ENCODE measurements around the gene SPEF2.

SPEF2 gene

GRCh38 chr5:35785601-35786085, 168.0 kb downstream of the SPEF2 start:
- no peak for DNase-seq

- DNase-seq: no peak
Observed at GRCh38 chr5:35788724-35789123, 171.1 kb downstream of the SPEF2 start.

GRCh38 chr5:35789732-35790456, 172.2 kb downstream of the SPEF2 start:
- no peak for DNase-seq

- no peak for DNase-seq
Observed at GRCh38 chr5:35790457-35790822, 172.8 kb downstream of the SPEF2 start.

GRCh38 chr5:35794328-35794619, 176.6 kb downstream of the SPEF2 start:
- no peak for DNase-seq

GRCh38 chr5:35794684-35795375, 177.2 kb downstream of the SPEF2 start:
- DNase-seq: no peak

GRCh38 chr5:35799181-35799580, 181.5 kb downstream of the SPEF2 start:
- no peak for DNase-seq

- no peak for DNase-seq
Observed at GRCh38 chr5:35799753-35800152, 182.1 kb downstream of the SPEF2 start.

GRCh38 chr5:35803191-35803651, 185.6 kb downstream of the SPEF2 start:
- DNase-seq: peak; percentile 84

- DNase-seq: peak; percentile 39
Observed at GRCh38 chr5:35804201-35804653, 186.6 kb downstream of the SPEF2 start.

GRCh38 chr5:35804841-35805240, 187.2 kb downstream of the SPEF2 start:
- no peak for DNase-seq

GRCh38 chr5:35810601-35811000, 192.9 kb downstream of the SPEF2 start:
- no peak for DNase-seq

- DNase-seq: no peak
Observed at GRCh38 chr5:35811108-35811741, 193.6 kb downstream of the SPEF2 start.

GRCh38 chr5:35813521-35813920, 195.9 kb downstream of the SPEF2 start:
- DNase-seq: no peak

GRCh38 chr5:35815089-35815936, 197.7 kb downstream of the SPEF2 start:
- DNase-seq: peak; percentile 0

- no peak for DNase-seq
Observed at GRCh38 chr5:35816881-35817521, 199.3 kb downstream of the SPEF2 start.

GRCh38 chr5:35819026-35819425, 201.4 kb downstream of the SPEF2 start:
- DNase-seq: no peak

GRCh38 chr5:35819668-35820067, 202.0 kb downstream of the SPEF2 start:
- DNase-seq: no peak

GRCh38 chr5:35820735-35821134, 203.1 kb downstream of the SPEF2 start:
- DNase-seq: no peak

GRCh38 chr5:35821513-35821912, 203.8 kb downstream of the SPEF2 start:
- no peak for DNase-seq

GRCh38 chr5:35822511-35822910, 204.8 kb downstream of the SPEF2 start:
- DNase-seq: no peak

GRCh38 chr5:35823347-35824098, 205.9 kb downstream of the SPEF2 start:
- no peak for DNase-seq

Measured in NCI-H1092 (cell line).